Measurements from ENCODE around the gene THBS4. TPM values are rescaled to one million over a fixed set of nuclear protein-coding genes. Genes with fewer than 3 reads are reported as not detected.
A peak's percentile ranks its signal among the peaks of the same experiment; 100 is the strongest.
"Not testable (repeated sequence)": the region's sequence is repeated elsewhere in the genome, so short reads cannot be mapped to it uniquely, and the experiment has no call there.

Gene THBS4
- total RNA-seq, 1 donor from 2014 or later: 51.4 TPM

GRCh38 chr5:80083101-80083890, 48.1 kb downstream of the THBS4 start:
- Histone ChIP-seq H3K4me3 (peak overlapping the region; percentile 60), H3K27ac (replicated peaks) (peak overlapping the region; percentile 81), H3K27me3 (ENCODE audit: low read depth) (no peaks in the 10 kb centered on the region), H3K9me3 (replicated peaks) (no peaks in the 10 kb centered on the region), H3K4me1 (peaks cover 16% of the 10 kb centered on the region), H3K36me3 (no peaks in the 10 kb centered on the region)
- intact Hi-C loops (cut with micrococcal nuclease): no loop called here
- DNase-seq: no peak
- peak; percentile 76 for TF ChIP-seq CTCF (IDR thresholded peaks at IDR 0.05; ENCODE audit: borderline replicate concordance)

- intact Hi-C loops (cut with micrococcal nuclease): loop anchor here (2.0 kb wide), 1 partner anchor 216 kb away; no protein-coding TSS in a partner anchor
- no peaks in the 10 kb centered on the region for H3K9me3 ChIP-seq (replicated peaks)
- DNase-seq: no peak
- H3K4me1 ChIP-seq: peaks cover 9% of the 10 kb centered on the region
- H3K27ac ChIP-seq (replicated peaks): no peak overlapping the region
- TF ChIP-seq CTCF (IDR thresholded peaks at IDR 0.05; ENCODE audit: borderline replicate concordance): no peak
- no peaks in the 10 kb centered on the region for H3K36me3 ChIP-seq
- H3K27me3 ChIP-seq (ENCODE audit: low read depth): no peaks in the 10 kb centered on the region
- no peak overlapping the region for H3K4me3 ChIP-seq
Observed at GRCh38 chr5:80090884-80091166, 55.7 kb downstream of the THBS4 start.

GRCh38 chr5:80091792-80092192, 56.6 kb downstream of the THBS4 start:
- TF ChIP-seq CTCF (IDR thresholded peaks at IDR 0.05; ENCODE audit: borderline replicate concordance): peak; percentile 80
- not testable (repeated sequence) for DNase-seq; H3K4me1 ChIP-seq; H3K36me3 ChIP-seq; H3K4me3 ChIP-seq; H3K27me3 ChIP-seq (ENCODE audit: low read depth); H3K9me3 ChIP-seq (replicated peaks); H3K27ac ChIP-seq (replicated peaks)
- intact Hi-C loops (cut with micrococcal nuclease): loop anchor here (2.0 kb wide), 1 partner anchor 215 kb away; no protein-coding TSS in a partner anchor

GRCh38 chr5:80092486-80093107, 57.4 kb downstream of the THBS4 start:
- H3K27me3 ChIP-seq (ENCODE audit: low read depth): no peaks in the 10 kb centered on the region
- no peaks in the 10 kb centered on the region for H3K36me3 ChIP-seq
- peaks cover 9% of the 10 kb centered on the region for H3K4me1 ChIP-seq
- H3K4me3 ChIP-seq: no peak overlapping the region
- H3K27ac ChIP-seq (replicated peaks): no peak overlapping the region
- intact Hi-C loops (cut with micrococcal nuclease): no loop called here
- TF ChIP-seq CTCF (IDR thresholded peaks at IDR 0.05; ENCODE audit: borderline replicate concordance): no peak
- DNase-seq: no peak
- H3K9me3 ChIP-seq (replicated peaks): no peaks in the 10 kb centered on the region

- H3K27ac ChIP-seq (replicated peaks): no peak overlapping the region
- no peak overlapping the region for H3K4me3 ChIP-seq
- H3K4me1 ChIP-seq: peaks cover 9% of the 10 kb centered on the region
- no peaks in the 10 kb centered on the region for H3K36me3 ChIP-seq
- H3K9me3 ChIP-seq (replicated peaks): no peaks in the 10 kb centered on the region
- no peak for DNase-seq
- intact Hi-C loops (cut with micrococcal nuclease): no loop called here
- no peaks in the 10 kb centered on the region for H3K27me3 ChIP-seq (ENCODE audit: low read depth)
- no peak for TF ChIP-seq CTCF (IDR thresholded peaks at IDR 0.05; ENCODE audit: borderline replicate concordance)
Observed at GRCh38 chr5:80093796-80094195, 58.6 kb downstream of the THBS4 start.

Data from left ventricle myocardium inferior (tissue), 1 donor.